Lower leg skin (tissue), 4 donors: Measurements from ENCODE around the gene CFAP74. TPM values are rescaled to one million over a fixed set of nuclear protein-coding genes. Genes with fewer than 3 reads are reported as not detected.
"Not testable (repeated sequence)": the region's sequence is repeated elsewhere in the genome, so short reads cannot be mapped to it uniquely, and the experiment has no call there.

Source experiments
- DNase-seq, 2 donors: peaks; one replicate each; pipeline ENCODE4 v3.0.0-alpha.2; 2019; ENCODE audit warnings: low spot score in 2 of 2
- H3K4me3 ChIP-seq: fragments of 200-600 bp; sonication (generic); 2 replicates; pipeline ENCODE4 v1.5.1; 2017; ENCODE audit warnings: mild to moderate bottlenecking, low read depth; ENCODE audit not compliant: poor library complexity, severe bottlenecking
- POLR2A ChIP-seq, 2 donors: fragments of 450-650 bp; IDR thresholded peaks; one replicate each; pipeline ENCODE4 v1.6.1; 2016 to 2017; ENCODE audit warnings: antibody characterized with exemption in 2 of 2, mild to moderate bottlenecking in 1 of 2, moderate library complexity in 1 of 2
- WGBS, 2 donors: methylation state at CpG; one replicate each; pipeline ENCODE4 v1.1.5; 2018; 5-methylcytosine and 5-hydroxymethylcytosine counted together
- intact Hi-C: fragments of 100-400 bp; cut with DNase I; formaldehyde crosslinking; loops from one replicate; pipeline ENCODE4 v1.15.0; 2023; ENCODE audit warnings: low total_unique reads
- total RNA-seq, 4 donors: library from RNA; depleted of rRNA; stranded (reverse); fragments of >200 nt; gene quantifications; one replicate each; pipeline ENCODE4 v1.1.0, GENCODE V29; 2016
- TF ChIP-seq, protein P1 (sequence below), 3 donors: fragments of 450-650 bp; IDR thresholded peaks; one replicate each; pipeline ENCODE4 v1.5.1; 2016; ENCODE audit warnings: antibody characterized with exemption in 3 of 3, mild to moderate bottlenecking in 3 of 3, moderate library complexity in 2 of 3

CFAP74 gene
- total RNA-seq, 4 donors from 2014 or later = 0.10 TPM; not detected in 3

- TF ChIP-seq POLR2A (IDR thresholded peaks at IDR 0.05) = no peak
- TF ChIP-seq, protein P1, sequence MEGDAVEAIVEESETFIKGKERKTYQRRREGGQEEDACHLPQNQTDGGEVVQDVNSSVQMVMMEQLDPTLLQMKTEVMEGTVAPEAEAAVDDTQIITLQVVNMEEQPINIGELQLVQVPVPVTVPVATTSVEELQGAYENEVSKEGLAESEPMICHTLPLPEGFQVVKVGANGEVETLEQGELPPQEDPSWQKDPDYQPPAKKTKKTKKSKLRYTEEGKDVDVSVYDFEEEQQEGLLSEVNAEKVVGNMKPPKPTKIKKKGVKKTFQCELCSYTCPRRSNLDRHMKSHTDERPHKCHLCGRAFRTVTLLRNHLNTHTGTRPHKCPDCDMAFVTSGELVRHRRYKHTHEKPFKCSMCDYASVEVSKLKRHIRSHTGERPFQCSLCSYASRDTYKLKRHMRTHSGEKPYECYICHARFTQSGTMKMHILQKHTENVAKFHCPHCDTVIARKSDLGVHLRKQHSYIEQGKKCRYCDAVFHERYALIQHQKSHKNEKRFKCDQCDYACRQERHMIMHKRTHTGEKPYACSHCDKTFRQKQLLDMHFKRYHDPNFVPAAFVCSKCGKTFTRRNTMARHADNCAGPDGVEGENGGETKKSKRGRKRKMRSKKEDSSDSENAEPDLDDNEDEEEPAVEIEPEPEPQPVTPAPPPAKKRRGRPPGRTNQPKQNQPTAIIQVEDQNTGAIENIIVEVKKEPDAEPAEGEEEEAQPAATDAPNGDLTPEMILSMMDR (IDR thresholded peaks at IDR 0.05) = no peak
- peak overlapping the region; percentile 72 for H3K4me3 ChIP-seq
- WGBS, 2 donors = 0 to 1% methylated on average over 49 to 64 of the region's 88 CpGs
- intact Hi-C loops = loop anchor here (10.0 kb wide), 1 partner anchor 105 kb away; no protein-coding TSS in a partner anchor
- no peak for DNase-seq
Measured at GRCh38 chr1:1889847-1890505, 113.6 kb downstream of the CFAP74 start.

DNA sequence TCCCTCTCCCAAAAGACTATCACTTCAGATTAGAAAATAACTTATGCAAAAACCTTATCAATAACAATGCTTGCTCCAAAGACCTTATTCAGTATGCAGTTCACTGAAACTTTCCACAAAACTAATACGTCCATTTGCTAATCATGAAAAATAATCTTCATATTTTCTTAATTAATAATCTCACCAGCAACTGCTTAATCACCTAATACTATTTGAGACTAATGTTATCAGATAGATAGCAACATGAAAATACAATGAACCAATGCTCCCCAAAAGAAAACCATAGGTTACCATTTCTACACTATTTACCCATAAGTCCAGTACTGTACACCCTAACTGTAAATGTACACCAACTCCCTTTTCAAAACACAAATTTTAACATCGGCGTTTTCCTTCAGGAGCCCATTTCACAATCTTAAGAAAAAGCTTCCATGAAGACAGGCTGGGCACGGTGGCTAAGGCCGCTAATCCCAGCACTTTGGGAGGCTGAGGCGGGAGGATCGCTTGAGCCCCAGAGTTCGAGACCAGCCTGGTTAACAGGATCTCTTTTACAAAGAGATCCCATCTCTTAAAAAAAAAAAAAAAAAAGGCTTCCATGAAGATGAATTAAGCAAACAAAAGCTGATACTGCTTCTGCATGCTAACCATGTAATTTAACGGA lies 114.4 kb downstream of the CFAP74 start:
- DNase-seq = no peak
- WGBS, 2 donors = 11 to 14% methylated on average over 9 of the region's 9 CpGs
- intact Hi-C loops = no loop called here
- peak overlapping the region; percentile 72 for H3K4me3 ChIP-seq
- TF ChIP-seq POLR2A (IDR thresholded peaks at IDR 0.05) = no peak
- TF ChIP-seq, protein P1 (IDR thresholded peaks at IDR 0.05) = no peak

DNA sequence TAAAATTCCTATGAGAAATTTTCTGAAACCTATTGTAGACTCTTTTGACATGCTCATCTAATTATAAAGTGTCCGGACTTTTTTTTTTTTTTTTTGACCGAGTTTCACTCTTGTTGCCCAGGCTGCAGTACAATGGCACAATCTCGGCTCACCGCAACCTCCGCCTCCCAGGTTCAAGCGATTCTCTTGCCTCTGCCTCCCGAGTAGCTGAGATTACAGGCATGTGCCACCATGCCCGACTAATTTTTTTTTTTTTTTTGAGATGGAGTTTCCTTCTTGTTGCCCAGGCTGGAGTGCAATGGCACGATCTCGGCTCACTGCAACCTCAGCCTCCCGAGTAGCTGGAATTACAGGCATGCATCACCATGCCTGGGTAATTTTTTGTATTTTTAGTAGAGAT lies 119.7 kb downstream of the CFAP74 start:
- intact Hi-C loops, H3K4me3 ChIP-seq, DNase-seq: not testable (repeated sequence)
- 67 to 70% methylated on average over 11 of the region's 11 CpGs for WGBS, 2 donors

GRCh38 chr1:1883092-1883873 lies 120.3 kb downstream of the CFAP74 start:
- no peak overlapping the region for H3K4me3 ChIP-seq
- TF ChIP-seq POLR2A (IDR thresholded peaks at IDR 0.05) = no peak
- TF ChIP-seq, protein P1 (IDR thresholded peaks at IDR 0.05) = no peak
- no peak for DNase-seq
- 34 to 55% methylated on average over 4 of the region's 4 CpGs for WGBS, 2 donors
- intact Hi-C loops = no loop called here

DNA sequence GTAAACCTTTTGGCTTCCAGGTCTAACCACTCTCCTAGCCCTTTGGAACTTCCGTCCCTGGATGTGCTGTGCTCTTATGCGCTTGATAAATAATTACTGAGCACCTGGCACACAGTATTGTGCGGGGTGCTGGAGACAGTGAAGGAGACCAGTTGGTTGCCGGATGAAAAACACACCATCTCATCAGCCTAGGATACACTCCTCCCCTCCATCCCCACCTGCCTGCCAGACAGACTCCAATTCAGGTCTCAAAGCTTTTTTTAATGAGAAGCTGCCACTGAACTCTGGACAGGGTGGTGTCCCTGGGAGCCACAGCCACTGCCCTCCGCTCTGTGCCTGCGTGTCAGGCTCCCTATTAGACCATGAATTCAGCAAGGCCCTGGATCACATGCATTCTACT lies 121.9 kb downstream of the CFAP74 start:
- no peak for DNase-seq
- H3K4me3 ChIP-seq = no peak overlapping the region
- intact Hi-C loops = no loop called here
- no peak for TF ChIP-seq POLR2A (IDR thresholded peaks at IDR 0.05)
- TF ChIP-seq, protein P1 (IDR thresholded peaks at IDR 0.05) = no peak
- WGBS, 2 donors = 73 to 79% methylated on average over 6 of the region's 6 CpGs
